GOT3 (cell line): ENCODE measurements around the gene SKAP1.
"Not testable (repeated sequence)": the region's sequence is repeated elsewhere in the genome, so short reads cannot be mapped to it uniquely, and the experiment has no call there.

Experiments
- DNase-seq: peaks from one replicate; lab custom pipeline; 2025; ENCODE audit warnings: mixed read lengths; lab: John Stamatoyannopoulos, UW

SKAP1 gene

GRCh38 chr17:48445248-48445620 lies 15.2 kb upstream of the SKAP1 start:
- DNase-seq = no peak

DNA sequence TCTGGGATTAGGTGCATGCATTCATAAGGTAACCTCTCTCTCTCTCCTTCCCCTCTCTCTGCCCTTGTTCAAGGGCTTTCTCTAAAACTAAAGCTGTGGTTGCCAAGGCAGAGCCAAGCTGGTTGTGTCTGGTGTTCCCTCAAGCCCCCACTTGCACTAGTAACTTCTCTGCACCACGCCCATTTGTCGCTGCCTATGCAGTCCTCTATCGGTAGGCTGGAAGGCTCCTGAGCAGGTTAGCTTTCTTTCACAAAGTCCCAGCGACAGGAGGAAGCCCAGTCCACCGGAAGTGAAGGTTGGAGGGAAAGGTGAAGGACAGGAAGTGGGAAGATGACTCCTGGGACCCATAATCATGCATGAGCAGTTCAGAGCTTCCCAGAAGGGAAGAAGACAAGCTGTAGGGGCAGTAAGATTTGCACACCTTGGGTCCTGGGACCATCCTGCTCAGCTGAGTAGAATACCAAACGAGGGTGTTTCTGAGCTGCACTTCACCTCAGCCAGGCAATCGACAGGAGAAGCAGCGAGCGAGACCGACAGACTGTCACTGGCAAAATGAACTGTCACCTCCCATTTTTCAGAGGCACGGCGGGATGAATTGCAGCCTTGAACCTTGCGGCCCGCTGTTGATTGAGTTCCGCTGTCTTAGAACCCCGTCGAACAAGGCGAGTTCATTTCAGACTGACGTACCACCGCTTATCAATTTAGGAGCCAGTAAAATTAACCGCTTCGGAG lies 14.7 kb upstream of the SKAP1 start:
- DNase-seq = no peak

GRCh38 chr17:48443712-48444111 lies 13.7 kb upstream of the SKAP1 start:
- DNase-seq = no peak

- no peak for DNase-seq
Measured at GRCh38 chr17:48442819-48443218, 12.8 kb upstream of the SKAP1 start.

DNA sequence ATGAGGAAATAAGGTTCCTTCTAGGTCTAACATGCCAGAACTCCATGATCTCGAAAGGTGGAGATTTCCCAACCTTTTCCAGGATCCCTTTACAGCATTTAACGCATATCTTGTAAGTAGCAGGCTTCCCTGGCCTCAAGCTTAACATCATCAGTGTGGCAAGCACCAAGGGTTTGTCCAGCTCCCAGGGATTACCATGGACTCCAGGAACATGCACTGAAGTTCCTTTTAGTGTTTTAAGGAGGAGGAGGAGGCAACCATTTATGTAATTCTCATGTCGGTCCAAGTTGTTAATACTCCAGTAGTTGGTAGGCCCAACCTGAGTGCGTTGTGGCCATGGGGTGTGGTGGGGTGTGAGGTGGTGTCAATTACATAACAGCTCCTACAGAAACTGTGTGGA lies 11.8 kb upstream of the SKAP1 start:
- no peak for DNase-seq

DNA sequence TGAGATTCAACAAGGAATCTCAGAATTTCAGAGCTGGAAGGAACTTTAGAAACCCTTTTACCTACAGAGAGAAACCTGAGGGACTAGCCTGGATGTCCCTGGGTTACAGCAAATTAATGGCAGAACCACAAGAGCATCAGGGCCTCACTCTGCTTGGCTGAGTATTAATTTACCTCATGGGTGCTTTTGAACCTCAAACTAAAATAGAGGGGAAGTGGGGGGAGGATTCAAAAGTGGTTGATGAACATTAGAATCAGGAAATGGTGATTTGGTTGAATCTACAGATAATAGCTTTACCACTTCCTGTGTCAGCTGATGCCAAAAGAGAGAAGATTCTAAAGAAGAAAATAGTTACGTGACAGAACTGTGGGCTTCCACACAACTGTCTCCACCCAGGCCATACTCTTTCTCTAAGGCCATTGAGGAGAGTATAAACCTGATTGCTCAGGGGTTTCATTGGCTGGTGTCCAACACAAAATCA lies 11.3 kb upstream of the SKAP1 start:
- no peak for DNase-seq

DNA sequence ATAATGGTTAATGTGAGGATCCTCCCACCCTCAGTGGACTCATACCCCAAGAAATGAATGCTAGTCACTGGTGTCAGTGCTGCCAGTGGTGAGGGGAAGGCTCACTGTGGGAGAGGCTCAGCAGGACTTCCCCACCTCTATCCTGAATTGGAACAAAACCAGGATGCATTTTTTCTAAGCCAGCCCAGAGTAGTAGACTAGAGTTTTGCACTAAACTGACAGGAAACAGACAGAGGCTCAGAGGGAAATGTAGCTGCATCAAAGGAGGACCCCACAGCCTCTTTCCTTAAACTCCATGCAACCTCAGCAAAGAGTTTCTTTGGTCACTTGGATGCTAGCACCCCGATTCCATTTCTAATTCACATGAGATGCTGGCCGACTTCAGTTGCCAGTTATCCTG lies 10.7 kb upstream of the SKAP1 start:
- DNase-seq = no peak

DNA sequence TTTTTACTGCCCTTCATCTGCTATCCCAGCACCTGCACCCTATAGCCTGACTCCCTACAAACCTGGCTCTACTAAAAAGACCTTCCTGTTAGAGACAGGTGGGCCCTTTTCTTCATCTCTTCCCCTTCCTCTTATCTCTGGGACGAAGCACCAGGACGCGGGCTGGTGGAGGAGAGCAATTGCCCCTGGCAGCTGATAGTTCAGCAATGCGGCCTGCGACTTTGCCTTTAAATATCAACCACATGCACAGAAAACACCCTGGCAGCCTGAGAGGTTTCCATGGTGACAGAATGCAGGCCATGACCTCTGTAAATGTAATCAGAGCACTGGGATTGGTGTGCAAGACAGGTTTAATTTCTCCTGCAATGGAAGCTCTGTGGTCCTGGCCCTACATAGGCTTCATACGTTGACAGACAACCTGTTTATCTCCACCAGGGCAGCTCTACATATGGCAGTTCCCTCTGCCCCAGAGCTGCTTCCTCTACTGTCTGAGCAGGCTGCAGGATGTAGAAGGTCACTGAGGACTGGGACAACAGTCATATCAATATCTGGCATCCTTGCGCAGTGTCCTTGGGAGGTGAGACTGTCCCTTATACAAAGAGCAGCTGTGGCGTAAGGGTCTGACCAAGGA lies 10.0 kb upstream of the SKAP1 start:
- DNase-seq = no peak

GRCh38 chr17:48439110-48439850 lies 9.3 kb upstream of the SKAP1 start:
- DNase-seq = no peak

DNA sequence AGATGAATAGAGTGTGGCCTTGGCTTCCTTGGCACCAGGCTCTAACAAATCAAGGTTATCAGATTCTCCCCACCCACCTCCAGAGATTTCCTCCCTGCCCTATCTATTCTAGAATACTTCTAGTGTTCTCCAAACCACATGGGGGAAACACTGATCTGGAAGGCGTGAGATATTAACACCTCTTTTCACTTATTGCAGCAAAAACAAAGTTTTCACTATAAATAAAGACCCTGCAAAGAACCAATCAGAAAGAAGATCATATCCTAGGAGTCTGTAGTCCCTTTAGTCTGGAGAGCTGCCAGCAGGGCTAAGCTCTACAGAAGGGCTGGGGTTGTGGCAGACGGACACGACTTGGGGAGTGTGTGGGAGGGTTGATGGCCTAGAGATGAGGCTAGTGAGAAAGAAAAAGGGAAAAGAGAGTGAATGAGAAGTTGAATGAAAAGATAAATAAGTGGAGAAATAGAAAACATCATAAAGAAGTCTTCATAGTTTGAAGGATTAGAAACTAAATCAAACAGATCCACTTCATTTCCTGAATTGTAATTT lies 8.6 kb upstream of the SKAP1 start:
- no peak for DNase-seq

GRCh38 chr17:48433896-48434295 lies 3.9 kb upstream of the SKAP1 start:
- no peak for DNase-seq

DNA sequence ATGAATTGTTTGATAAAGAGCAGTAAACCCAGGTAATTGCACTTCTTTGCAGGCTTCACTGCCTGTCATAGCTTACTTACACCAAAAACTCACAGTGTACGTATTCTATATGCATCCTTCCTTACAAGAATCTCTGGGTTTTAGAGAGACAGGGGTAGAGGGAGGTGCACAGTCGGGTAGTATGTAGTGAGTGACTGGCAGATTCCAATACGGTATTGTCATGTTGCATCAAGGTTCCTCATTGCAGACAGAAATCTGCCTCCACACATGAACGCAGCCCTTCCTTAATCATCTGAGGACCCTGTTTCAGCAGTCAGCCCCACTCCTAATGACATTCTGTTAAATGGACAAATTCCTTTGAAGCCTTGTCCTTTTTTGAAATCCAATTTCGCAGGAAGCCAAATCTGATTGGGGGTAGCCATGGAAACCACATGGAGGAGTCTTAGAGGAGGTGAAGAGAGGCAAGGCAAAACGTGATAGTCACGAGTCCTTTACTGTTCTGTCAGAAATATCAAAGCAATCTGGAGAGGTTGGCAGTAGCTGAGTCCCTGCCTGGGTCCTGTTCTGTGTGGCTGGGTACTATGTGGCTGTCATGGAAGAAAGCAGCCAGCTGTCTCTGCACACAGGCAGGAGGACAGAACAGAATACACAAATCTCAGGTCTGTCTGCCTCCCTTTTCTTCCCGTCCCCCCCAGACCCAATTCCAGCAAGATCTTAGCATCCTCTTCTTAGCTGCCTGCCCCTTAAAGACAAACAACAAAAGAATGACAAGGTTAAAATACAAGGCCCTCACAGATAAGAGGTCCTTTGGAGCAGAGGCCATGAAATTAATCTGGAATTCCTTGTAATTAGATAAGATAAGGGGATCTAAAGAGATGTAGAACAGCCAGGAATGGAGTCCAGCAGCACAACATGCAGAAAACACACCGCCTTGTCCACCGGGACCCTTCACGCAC lies 3.1 kb upstream of the SKAP1 start:
- DNase-seq = no peak

- DNase-seq = no peak
Measured at GRCh38 chr17:48429156-48429555, 858 bp downstream of the SKAP1 start.

DNA sequence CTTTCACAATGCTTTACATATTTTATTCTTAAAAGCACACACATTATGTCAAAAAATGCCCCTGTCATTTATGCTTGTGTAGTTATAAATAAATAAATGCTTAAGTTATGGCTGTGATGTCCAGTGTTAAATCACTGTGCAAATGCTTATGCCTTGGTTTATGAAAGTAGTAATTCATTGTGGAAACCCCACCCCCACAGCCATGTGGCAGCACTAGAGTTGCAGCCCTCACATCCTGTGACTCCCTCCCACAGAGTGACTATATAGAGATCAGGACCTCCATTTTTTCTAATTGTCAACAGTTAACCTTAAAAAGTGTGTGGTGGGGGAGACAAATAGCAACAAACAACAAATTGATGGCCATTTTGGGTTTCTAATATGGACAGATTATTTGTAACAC lies 2.4 kb downstream of the SKAP1 start:
- DNase-seq = no peak

- no peak for DNase-seq
Measured at GRCh38 chr17:48426761-48427500, 3.1 kb downstream of the SKAP1 start.

DNA sequence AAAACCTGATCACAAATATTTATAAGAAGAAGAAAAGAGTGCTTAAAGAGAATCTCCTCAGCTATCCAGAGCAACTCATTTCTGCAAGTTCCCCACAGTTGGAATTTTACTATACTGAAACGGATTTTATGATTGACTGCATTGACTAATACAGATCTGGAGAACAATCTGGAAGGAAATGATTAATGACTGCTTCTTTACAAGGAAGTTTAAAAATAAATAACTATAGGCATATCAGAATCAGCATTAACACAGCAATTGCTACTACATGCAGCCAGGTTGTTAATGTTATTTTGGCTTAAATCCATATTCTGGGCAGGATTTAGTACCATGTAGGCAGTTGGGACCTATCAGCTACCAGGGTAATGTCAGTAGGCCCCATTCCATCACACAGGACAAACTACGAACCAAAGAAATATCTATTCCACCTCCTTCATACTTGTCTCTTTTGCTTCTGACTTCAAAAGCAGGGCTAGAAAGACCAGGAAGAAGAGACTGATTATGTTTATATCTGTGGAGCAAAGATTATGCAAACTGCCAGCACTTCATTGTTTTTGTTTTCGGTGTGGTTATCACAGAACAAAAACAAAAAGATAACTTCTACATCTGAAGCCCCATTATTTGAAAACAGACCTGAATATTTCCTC lies 3.9 kb downstream of the SKAP1 start:
- no peak for DNase-seq

- not testable (repeated sequence) for DNase-seq
Measured at GRCh38 chr17:48422060-48422459, 8.0 kb downstream of the SKAP1 start.

GRCh38 chr17:48420823-48421222 lies 9.2 kb downstream of the SKAP1 start:
- no peak for DNase-seq

DNA sequence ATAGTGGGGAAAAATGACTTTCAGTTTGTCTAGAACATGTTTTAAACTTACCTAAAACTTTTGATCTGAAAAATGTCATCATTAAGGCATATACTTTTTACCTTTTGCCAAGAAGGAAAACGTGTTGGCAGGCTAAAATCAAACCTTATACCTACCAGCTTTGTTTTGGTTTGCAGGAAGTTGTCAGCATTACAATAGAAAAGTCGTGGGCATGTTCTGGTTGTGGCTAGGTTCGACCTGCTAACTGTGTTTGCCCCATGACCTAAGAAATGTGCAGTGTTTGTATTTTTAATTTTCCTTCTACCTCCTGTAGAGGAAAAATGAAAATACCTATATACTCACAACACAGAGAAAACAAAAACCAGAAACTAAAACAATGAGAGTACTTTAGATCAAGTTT lies 13.0 kb downstream of the SKAP1 start:
- DNase-seq = no peak

DNA sequence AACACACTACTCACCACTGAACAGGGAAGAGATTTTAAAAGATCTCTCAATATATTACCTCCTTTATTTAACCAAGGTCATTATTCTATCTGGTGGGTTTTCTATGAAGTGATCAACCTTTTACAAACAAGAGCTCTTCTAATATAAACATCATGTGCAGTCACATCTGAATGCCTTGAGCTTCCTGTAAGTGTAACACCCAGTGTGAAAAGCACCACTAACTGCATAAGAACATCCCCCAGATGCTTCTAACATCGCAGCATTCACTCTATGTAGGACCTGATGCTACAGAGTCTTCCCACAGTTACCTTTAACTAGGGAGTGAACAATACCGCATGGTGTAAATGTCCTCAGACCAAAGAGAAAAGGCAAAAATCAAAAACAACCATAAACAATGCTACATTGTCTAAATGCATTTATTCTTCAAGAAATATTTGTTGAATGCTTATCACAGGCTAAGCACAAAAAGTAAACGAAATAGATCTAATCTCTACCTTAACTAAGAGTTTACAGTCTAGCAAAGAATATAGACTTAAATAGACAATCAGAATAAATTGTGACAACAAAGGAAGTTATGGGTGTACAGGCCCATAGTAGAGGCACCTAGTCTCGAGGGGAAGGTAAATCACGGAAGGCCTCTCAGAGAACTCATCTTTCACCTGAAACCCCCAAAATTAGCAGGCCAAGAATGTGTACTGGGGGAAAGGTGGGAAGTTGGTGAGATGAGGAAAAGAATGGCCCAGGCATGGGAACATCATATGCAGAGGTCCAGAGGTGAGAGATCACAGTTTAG lies 16.2 kb downstream of the SKAP1 start:
- no peak for DNase-seq
